GM12878 (cell line): ENCODE measurements around the gene BCAS4.

Source experiments
- ATF3 ChIP-seq: IDR thresholded peaks from 2 replicates; pipeline ENCODE4 v1.6.1; 2011; ENCODE audit warnings: low read depth, mild to moderate bottlenecking, low read length, moderate library complexity, borderline replicate concordance; ENCODE audit errors: extremely low read depth
- CHD2 ChIP-seq: IDR thresholded peaks from 2 replicates; pipeline ENCODE4 v1.6.1; 2011; ENCODE audit warnings: low read depth, low read length, improper control_type of control experiment, borderline replicate concordance
- CTCF ChIP-seq, 3 experiments: IDR thresholded peaks in 2 of 3; conservative IDR thresholded peaks in 1 of 3; 2 replicates each; pipeline ENCODE4 v1.5.1; 2011; ENCODE audit warnings: low read depth in 3 of 3, low read length in 3 of 3, mild to moderate bottlenecking in 3 of 3, control low read depth in 2 of 3, moderate library complexity in 2 of 3, inconsistent platforms in 1 of 3, mixed read lengths in 1 of 3; ENCODE audit not compliant: control insufficient read depth in 2 of 3, insufficient read depth in 1 of 3; ENCODE audit errors: extremely low read depth in 1 of 3
- EZH2 ChIP-seq: IDR thresholded peaks from 2 replicates; pipeline ENCODE4 v1.6.1; 2012; ENCODE audit warnings: low read depth, mild to moderate bottlenecking, control low read depth, inconsistent platforms, low read length, borderline replicate concordance; ENCODE audit not compliant: control insufficient read depth
- GATAD2B ChIP-seq: fragments of 450-650 bp; conservative IDR thresholded peaks from 2 replicates; pipeline ENCODE4 v1.6.1; 2017; ENCODE audit warnings: low read depth, mild to moderate bottlenecking, moderate library complexity
- HDAC2 ChIP-seq: fragments of 200-600 bp; sonication (generic); IDR thresholded peaks from 2 replicates; pipeline ENCODE4 v1.6.1; 2017
- MYC ChIP-seq: IDR thresholded peaks from 2 replicates; pipeline ENCODE4 v1.6.1; 2011; ENCODE audit warnings: mild to moderate bottlenecking, low read length, moderate library complexity, inconsistent platforms; ENCODE audit not compliant: insufficient read depth, insufficient replicate concordance, insufficient read length, severe bottlenecking
- NR2C1 ChIP-seq: fragments of 450-650 bp; IDR thresholded peaks from 2 replicates; pipeline ENCODE4 v1.6.1; 2017; ENCODE audit warnings: antibody characterized with exemption, mild to moderate bottlenecking, moderate library complexity
- POLR2A ChIP-seq: IDR thresholded peaks from 2 replicates; pipeline ENCODE4 v1.6.1; 2011; ENCODE audit warnings: low read depth, mild to moderate bottlenecking, low read length
- POLR2AphosphoS5 ChIP-seq: IDR thresholded peaks from 2 replicates; pipeline ENCODE4 v1.6.1; 2011; ENCODE audit warnings: mild to moderate bottlenecking, low read length, inconsistent platforms
- RAD21 ChIP-seq: IDR thresholded peaks from 2 replicates; pipeline ENCODE4 v1.6.1; 2011; ENCODE audit warnings: mild to moderate bottlenecking, low read depth, low read length, moderate library complexity; ENCODE audit not compliant: insufficient read depth
- REST ChIP-seq: IDR thresholded peaks from 2 replicates; pipeline ENCODE4 v1.6.1; 2012; ENCODE audit warnings: mild to moderate bottlenecking, low read depth, low read length
- SMC3 ChIP-seq: IDR thresholded peaks from 2 replicates; pipeline ENCODE4 v1.6.1; 2011; ENCODE audit warnings: low read length, improper control_type of control experiment, borderline replicate concordance
- ZNF274 ChIP-seq: IDR thresholded peaks from one replicate; pipeline ENCODE4 v1.8.0; 2011; ENCODE audit not compliant: insufficient read length, insufficient read depth

- TF ChIP-seq POLR2AphosphoS5 (no peak), CTCF (IDR thresholded peaks at IDR 0.05 in 2 of 3, conservative IDR thresholded peaks at IDR 0.05 in 1 of 3; ENCODE audit: control insufficient read depth in 2 of 3, extremely low read depth in 1 of 3, insufficient read depth in 1 of 3, low read depth in 3 of 3, low read length in 3 of 3) (no peak), MYC (no peak), POLR2A (no peak), NR2C1 (no peak), GATAD2B (no peak), EZH2 (no peak), ZNF274 (no peak), REST (no peak), CHD2 (no peak), HDAC2 (no peak), RAD21 (no peak), SMC3 (no peak), ATF3 (no peak)
Measured at GRCh38 chr20:50870561-50871161, 75.8 kb downstream of the BCAS4 start.
